Glutamatergic neuron (in vitro differentiated cells): ENCODE data around the gene PTGFRN. TPM values are rescaled to one million over a fixed set of nuclear protein-coding genes. Genes with fewer than 3 reads are reported as not detected.
"Not testable (repeated sequence)": the region's sequence is repeated elsewhere in the genome, so short reads cannot be mapped to it uniquely, and the experiment has no call there.

Source experiments
- DNase-seq: peaks from one replicate; pipeline ENCODE4 v3.0.0; 2022
- H3K27ac Mint-ChIP-seq: one replicate; pipeline ENCODE4 v1.8.0; 2020; ENCODE audit warnings: mild to moderate bottlenecking, mixed read lengths, inconsistent platforms; ENCODE audit not compliant: unreplicated experiment
- H3K27me3 Mint-ChIP-seq: one replicate; pipeline ENCODE4 v1.8.0; 2020; ENCODE audit warnings: mild to moderate bottlenecking, moderate library complexity, mixed read lengths, inconsistent platforms; ENCODE audit not compliant: unreplicated experiment
- H3K36me3 Mint-ChIP-seq: one replicate; pipeline ENCODE4 v1.8.0; 2020; ENCODE audit warnings: mild to moderate bottlenecking, mixed read lengths, inconsistent platforms; ENCODE audit not compliant: unreplicated experiment
- H3K4me1 Mint-ChIP-seq: one replicate; pipeline ENCODE4 v1.8.0; 2020; ENCODE audit warnings: mild to moderate bottlenecking, low read depth, mixed read lengths, inconsistent platforms; ENCODE audit not compliant: unreplicated experiment
- H3K4me3 Mint-ChIP-seq: one replicate; pipeline ENCODE4 v1.8.0; 2020; ENCODE audit warnings: mild to moderate bottlenecking, mixed read lengths, inconsistent platforms; ENCODE audit not compliant: unreplicated experiment
- H3K9me3 Mint-ChIP-seq: one replicate; pipeline ENCODE4 v1.8.0; 2020; ENCODE audit warnings: mild to moderate bottlenecking, moderate library complexity, mixed read lengths, inconsistent platforms; ENCODE audit not compliant: unreplicated experiment
- CTCF ChIP-seq: fragments of 200-600 bp; sonication (generic); IDR thresholded peaks from one replicate; pipeline ENCODE4 v1.5.0; 2021; ENCODE audit not compliant: partially characterized antibody, unreplicated experiment
- total RNA-seq: library from RNA; stranded (reverse); fragmentation: NEBNext Ultra II Directional; extraction: Animal tissue kit (Norgen Biotek cat#: 25700); gene quantifications from one replicate; pipeline ENCODE4 v1.2.1, GENCODE V29; 2021; ENCODE audit not compliant: unreplicated experiment

The PTGFRN gene
- total RNA-seq, 1 donor from 2014 or later: 61.2 TPM

GRCh38 chr1:116966791-116967190 lies 57.1 kb downstream of the PTGFRN start:
- no peak for DNase-seq
- H3K36me3 Mint-ChIP-seq: peaks cover 5% of the 10 kb centered on the region
- H3K9me3 Mint-ChIP-seq: no peaks in the 10 kb centered on the region
- no peak overlapping the region for H3K27ac Mint-ChIP-seq
- H3K4me3 Mint-ChIP-seq: no peak overlapping the region
- TF ChIP-seq CTCF: no peak
- H3K4me1 Mint-ChIP-seq: peaks cover 26% of the 10 kb centered on the region
- no peaks in the 10 kb centered on the region for H3K27me3 Mint-ChIP-seq

- no peak overlapping the region for H3K27ac Mint-ChIP-seq
- H3K9me3 Mint-ChIP-seq: peaks cover 2% of the 10 kb centered on the region
- no peak for DNase-seq
- H3K4me1 Mint-ChIP-seq: peaks cover 36% of the 10 kb centered on the region
- no peak for TF ChIP-seq CTCF
- no peaks in the 10 kb centered on the region for H3K27me3 Mint-ChIP-seq
- H3K36me3 Mint-ChIP-seq: peaks cover 5% of the 10 kb centered on the region
- no peak overlapping the region for H3K4me3 Mint-ChIP-seq
Observed at GRCh38 chr1:116968724-116969123, 59.0 kb downstream of the PTGFRN start.

GRCh38 chr1:116971258-116971860 lies 61.6 kb downstream of the PTGFRN start:
- peaks cover 4% of the 10 kb centered on the region for H3K9me3 Mint-ChIP-seq
- H3K27me3 Mint-ChIP-seq: peaks cover 4% of the 10 kb centered on the region
- peak overlapping the region; percentile 80 for H3K27ac Mint-ChIP-seq
- DNase-seq: no peak
- H3K4me1 Mint-ChIP-seq: peaks cover 30% of the 10 kb centered on the region
- H3K36me3 Mint-ChIP-seq: peaks cover 23% of the 10 kb centered on the region
- no peak for TF ChIP-seq CTCF
- no peak overlapping the region for H3K4me3 Mint-ChIP-seq

GRCh38 chr1:116971965-116972673 lies 62.4 kb downstream of the PTGFRN start:
- peaks cover 4% of the 10 kb centered on the region for H3K9me3 Mint-ChIP-seq
- peak overlapping the region; percentile 80 for H3K27ac Mint-ChIP-seq
- peaks cover 24% of the 10 kb centered on the region for H3K36me3 Mint-ChIP-seq
- no peak for TF ChIP-seq CTCF
- DNase-seq: peak; percentile 63
- H3K4me1 Mint-ChIP-seq: peaks cover 24% of the 10 kb centered on the region
- H3K27me3 Mint-ChIP-seq: peaks cover 4% of the 10 kb centered on the region
- H3K4me3 Mint-ChIP-seq: no peak overlapping the region

GRCh38 chr1:116972674-116973030 lies 62.9 kb downstream of the PTGFRN start:
- Mint-ChIP-seq H3K27me3 (peaks cover 4% of the 10 kb centered on the region), H3K27ac (peak overlapping the region; percentile 53), H3K9me3 (peaks cover 6% of the 10 kb centered on the region), H3K4me1 (peaks cover 24% of the 10 kb centered on the region), H3K36me3 (peaks cover 30% of the 10 kb centered on the region), H3K4me3 (no peak overlapping the region)
- no peak for TF ChIP-seq CTCF
- DNase-seq: no peak

GRCh38 chr1:116980309-116980708 lies 70.6 kb downstream of the PTGFRN start:
- H3K27me3 Mint-ChIP-seq: not testable (repeated sequence)

More at GRCh38 chr1:116980309-116980708, 70.6 kb downstream of the PTGFRN start:
- not testable (repeated sequence) for DNase-seq, H3K9me3 Mint-ChIP-seq, H3K4me3 Mint-ChIP-seq, H3K4me1 Mint-ChIP-seq, H3K27ac Mint-ChIP-seq
- peaks cover 16% of the 10 kb centered on the region for H3K36me3 Mint-ChIP-seq
